ENCODE results near the gene HAX1. TPM values are rescaled to one million over a fixed set of nuclear protein-coding genes. Genes with fewer than 3 reads are reported as not detected.
"Not testable (repeated sequence)": the region's sequence is repeated elsewhere in the genome, so short reads cannot be mapped to it uniquely, and the experiment has no call there.

Gene HAX1
- total RNA-seq, 2 experiments from 2014 or later, result 177 to 225 TPM

- H3K27ac Mint-ChIP-seq; H3K4me3 Mint-ChIP-seq; H3K9me3 Mint-ChIP-seq (ENCODE audit: low read depth); POLR2A ChIA-PET; H3K36me3 Mint-ChIP-seq (ENCODE audit: low read depth); ATAC-seq; H3K27me3 Mint-ChIP-seq; intact Hi-C loops (cut with DNase I, micrococcal nuclease); DNase-seq: not testable (repeated sequence)
- CTCF ChIA-PET, result interaction anchor here (1.2 kb wide), 1 partner anchor 26 kb away, joined by 5 read pairs; no protein-coding TSS in a partner anchor
- H3K4me1 Mint-ChIP-seq, result peaks cover 24% of the 10 kb centered on the region
These were observed 36.7 kb downstream of the HAX1 start for GRCh38 chr1:154309136-154309535.

- H3K4me3 Mint-ChIP-seq; ATAC-seq; CTCF ChIA-PET; POLR2A ChIA-PET; H3K9me3 Mint-ChIP-seq (ENCODE audit: low read depth); H3K27ac Mint-ChIP-seq; H3K36me3 Mint-ChIP-seq (ENCODE audit: low read depth); DNase-seq; H3K27me3 Mint-ChIP-seq; intact Hi-C loops (cut with DNase I, micrococcal nuclease): not testable (repeated sequence)
- H3K4me1 Mint-ChIP-seq, result peaks cover 10% of the 10 kb centered on the region
These were observed 40.0 kb downstream of the HAX1 start for GRCh38 chr1:154312229-154313065.

GRCh38 chr1:154313066-154313356, 40.6 kb downstream of the HAX1 start:
- DNase-seq (no peak), ATAC-seq (no peak)
- intact Hi-C loops (cut with DNase I, micrococcal nuclease), result no loop called here
- ChIA-PET CTCF (no interaction called here), POLR2A (no interaction called here)
- Mint-ChIP-seq H3K4me3 (no peak overlapping the region), H3K27ac (no peak overlapping the region), H3K27me3 (no peaks in the 10 kb centered on the region), H3K9me3 (ENCODE audit: low read depth) (peaks cover 8% of the 10 kb centered on the region), H3K36me3 (ENCODE audit: low read depth) (peaks cover 1% of the 10 kb centered on the region), H3K4me1 (peaks cover 5% of the 10 kb centered on the region)

DNA sequence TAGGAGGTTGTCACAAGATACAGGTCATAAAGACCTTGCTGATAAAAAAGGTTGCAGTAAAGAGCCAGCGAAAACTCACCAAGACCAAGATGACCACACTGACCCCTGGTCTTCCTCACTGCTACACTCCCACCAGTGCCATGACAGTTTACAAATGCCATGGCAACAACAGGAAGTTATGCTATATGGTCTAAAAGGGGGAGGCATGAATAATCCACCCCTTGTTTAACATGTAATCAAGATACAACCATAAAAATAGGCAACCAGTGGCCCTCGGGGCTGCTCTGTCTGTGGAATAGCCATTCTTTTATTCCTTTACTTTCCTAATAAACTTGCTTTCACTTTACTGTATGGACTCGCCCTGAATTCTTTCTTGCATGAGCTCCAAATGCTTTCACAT, 41.8 kb downstream of the HAX1 start:
- H3K4me3 Mint-ChIP-seq; ATAC-seq; H3K27ac Mint-ChIP-seq; POLR2A ChIA-PET; H3K27me3 Mint-ChIP-seq; intact Hi-C loops (cut with DNase I, micrococcal nuclease); H3K36me3 Mint-ChIP-seq (ENCODE audit: low read depth); DNase-seq; H3K9me3 Mint-ChIP-seq (ENCODE audit: low read depth); H3K4me1 Mint-ChIP-seq: not testable (repeated sequence)
- CTCF ChIA-PET, result interaction anchor here (0.6 to 0.7 kb wide), 2 partner anchors 115 to 468 kb away, joined by 3 read pairs; no protein-coding TSS in a partner anchor

DNA sequence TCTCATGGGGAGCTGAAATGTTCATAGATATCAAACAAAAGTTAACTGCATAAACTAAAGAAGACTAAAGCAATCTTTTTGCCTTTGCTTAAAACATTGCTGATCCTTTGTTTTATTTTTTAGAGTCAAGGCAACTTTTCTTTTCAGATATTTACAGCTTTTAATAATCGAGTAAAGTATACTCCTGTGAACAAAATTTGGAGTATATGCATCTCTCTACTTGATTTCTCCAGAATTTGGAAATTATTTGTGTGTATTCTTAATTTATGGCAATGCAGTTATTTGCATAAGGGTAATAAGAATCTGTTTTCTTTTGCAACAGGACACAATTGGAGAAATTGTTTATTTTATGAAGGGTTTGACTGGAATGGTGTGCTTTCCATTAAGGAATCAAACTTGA, 44.3 kb downstream of the HAX1 start:
- H3K27me3 Mint-ChIP-seq, result no peaks in the 10 kb centered on the region
- ChIA-PET POLR2A (no interaction called here), CTCF (interaction anchor here (1.2 kb wide), 1 partner anchor 29 kb away, joined by 5 read pairs; no protein-coding TSS in a partner anchor)
- H3K4me3 Mint-ChIP-seq, result no peak overlapping the region
- intact Hi-C loops (cut with DNase I, micrococcal nuclease), result no loop called here
- peaks cover 1% of the 10 kb centered on the region for H3K36me3 Mint-ChIP-seq (ENCODE audit: low read depth)
- peaks cover 8% of the 10 kb centered on the region for H3K9me3 Mint-ChIP-seq (ENCODE audit: low read depth)
- ATAC-seq (no peak), DNase-seq (no peak)
- no peak overlapping the region for H3K27ac Mint-ChIP-seq
- no peaks in the 10 kb centered on the region for H3K4me1 Mint-ChIP-seq

- intact Hi-C loops (cut with DNase I, micrococcal nuclease), result no loop called here
- no peak overlapping the region for H3K4me3 Mint-ChIP-seq
- CTCF ChIA-PET, result interaction anchor here (0.7 to 1.4 kb wide), 6 partner anchors 9 to 228 kb away, joined by 3 to 6 read pairs (median 4); no protein-coding TSS in a partner anchor
- peaks cover 1% of the 10 kb centered on the region for H3K36me3 Mint-ChIP-seq (ENCODE audit: low read depth)
- H3K4me1 Mint-ChIP-seq, result no peaks in the 10 kb centered on the region
- H3K27ac Mint-ChIP-seq, result no peak overlapping the region
- ATAC-seq (no peak), DNase-seq (no peak)
- H3K9me3 Mint-ChIP-seq (ENCODE audit: low read depth), result peaks cover 8% of the 10 kb centered on the region
- POLR2A ChIA-PET, result no interaction called here
- no peaks in the 10 kb centered on the region for H3K27me3 Mint-ChIP-seq
These were observed 46.0 kb downstream of the HAX1 start for GRCh38 chr1:154318386-154318785.

DNA sequence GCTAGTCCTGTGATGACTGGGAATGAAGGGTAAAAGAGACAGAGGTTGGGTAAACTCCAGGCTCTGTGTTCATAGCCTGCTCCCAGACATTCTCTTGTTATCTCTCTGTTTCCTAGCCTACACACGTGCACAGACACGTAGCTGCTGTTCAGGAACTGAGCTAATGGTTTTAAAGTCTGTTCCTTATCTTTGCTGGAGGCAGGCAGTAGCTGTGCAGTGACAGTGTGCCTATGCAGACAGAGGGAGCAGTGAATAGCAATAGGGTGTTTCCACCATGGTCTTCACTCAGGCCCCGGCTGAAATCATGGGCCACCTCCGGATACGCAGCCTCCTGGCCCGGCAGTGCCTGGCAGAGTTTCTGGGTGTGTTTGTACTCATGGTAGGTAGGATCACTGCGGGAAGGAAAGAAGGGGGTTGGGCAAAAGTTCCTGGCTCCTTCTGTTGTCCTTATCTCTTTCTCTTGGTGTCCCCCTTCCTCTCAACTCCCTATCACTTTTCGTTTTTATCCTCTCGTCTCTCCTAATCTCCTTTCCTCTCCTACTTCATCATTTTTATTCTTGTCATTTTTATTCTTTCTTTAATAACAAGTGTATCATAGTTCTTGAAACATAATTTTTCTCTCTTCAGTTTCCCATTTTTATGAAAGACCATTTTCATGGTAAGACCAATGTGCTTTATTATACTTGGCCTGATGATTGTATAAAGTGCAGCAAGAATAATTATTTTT, 48.6 kb downstream of the HAX1 start, which contains the start of gene AQP10:
Gene AQP10 (plus strand): TSS at position 212 of the 727 bp plus-strand sequence. CDS start 63 bp downstream, at position 275.
- no peak for ATAC-seq
- intact Hi-C loops (cut with DNase I, micrococcal nuclease), result no loop called here

DNA sequence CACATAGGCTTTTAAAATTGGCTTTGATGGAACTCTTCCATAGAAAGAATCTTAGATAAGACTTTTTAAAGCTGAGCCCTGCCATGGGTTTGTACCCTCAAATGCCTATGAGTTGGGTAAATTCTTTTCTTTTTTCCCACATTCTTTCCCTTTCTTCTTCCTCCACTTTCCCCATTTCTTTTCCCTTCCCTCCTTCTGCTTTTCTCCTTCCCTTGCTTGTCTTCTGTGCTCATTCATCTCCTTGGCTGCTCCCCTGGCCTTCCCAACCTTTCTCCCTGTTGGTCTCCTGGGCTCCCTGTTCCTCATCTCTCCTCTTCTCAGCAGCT, 49.1 kb downstream of the HAX1 start:
- H3K27me3 Mint-ChIP-seq; CTCF ChIA-PET; DNase-seq; ATAC-seq; intact Hi-C loops (cut with DNase I, micrococcal nuclease); H3K4me3 Mint-ChIP-seq; H3K27ac Mint-ChIP-seq; H3K9me3 Mint-ChIP-seq (ENCODE audit: low read depth); H3K36me3 Mint-ChIP-seq (ENCODE audit: low read depth): not testable (repeated sequence)
- POLR2A ChIA-PET, result interaction anchor here (0.8 kb wide), 1 partner anchor 77 kb away, joined by 4 read pairs; no protein-coding TSS in a partner anchor
- H3K4me1 Mint-ChIP-seq, result peaks cover 10% of the 10 kb centered on the region

More for the DNA sequence above, 48.6 kb downstream of the HAX1 start, which contains the start of gene AQP10:
- ChIA-PET POLR2A (interaction anchor here (0.8 kb wide), 1 partner anchor 78 kb away, joined by 4 read pairs; no protein-coding TSS in a partner anchor), CTCF (no interaction called here)
- Mint-ChIP-seq H3K27me3 (no peaks in the 10 kb centered on the region), H3K36me3 (ENCODE audit: low read depth) (peaks cover 1% of the 10 kb centered on the region), H3K4me3 (no peak within 1 kb of the TSS), H3K9me3 (ENCODE audit: low read depth) (peaks cover 8% of the 10 kb centered on the region), H3K4me1 (peaks cover 5% of the 10 kb centered on the region), H3K27ac (no peak within 1 kb of the TSS)
- DNase-seq, result no peak

GRCh38 chr1:154323493-154323892, 51.1 kb downstream of the HAX1 start:
- DNase-seq (no peak), ATAC-seq (no peak)
- H3K4me1 Mint-ChIP-seq, result peaks cover 28% of the 10 kb centered on the region
- CTCF ChIA-PET, result interaction anchor here (0.6 to 5.9 kb wide), 8 partner anchors 11 to 357 kb away, joined by 3 to 99 read pairs (median 4); no protein-coding TSS in a partner anchor
- intact Hi-C loops (cut with DNase I, micrococcal nuclease), result no loop called here
- no peaks in the 10 kb centered on the region for H3K9me3 Mint-ChIP-seq (ENCODE audit: low read depth)
- H3K4me3 Mint-ChIP-seq, result no peak overlapping the region
- H3K27me3 Mint-ChIP-seq, result no peaks in the 10 kb centered on the region
- no peaks in the 10 kb centered on the region for H3K36me3 Mint-ChIP-seq (ENCODE audit: low read depth)
- no peak overlapping the region for H3K27ac Mint-ChIP-seq
- POLR2A ChIA-PET, result no interaction called here

DNA sequence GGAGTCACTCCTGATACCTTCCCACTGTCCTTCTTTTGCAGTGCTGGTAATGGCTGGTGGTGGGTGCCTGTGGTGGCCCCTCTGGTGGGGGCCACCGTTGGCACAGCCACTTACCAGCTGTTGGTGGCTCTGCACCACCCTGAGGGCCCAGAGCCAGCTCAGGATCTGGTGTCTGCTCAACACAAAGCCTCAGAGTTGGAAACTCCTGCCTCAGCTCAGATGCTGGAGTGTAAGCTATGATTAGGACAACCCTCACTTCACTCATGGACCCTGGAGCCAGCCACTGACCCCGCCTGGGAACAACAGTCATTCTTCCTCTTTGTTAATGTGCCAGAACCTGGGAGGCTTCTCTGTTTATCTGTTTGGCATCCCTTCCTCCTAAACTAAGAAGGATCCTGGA, 51.8 kb downstream of the HAX1 start:
- intact Hi-C loops (cut with DNase I, micrococcal nuclease), result loop anchor here in 1 of 2 experiments (1.0 to 2.0 kb wide), 6 partner anchors 11 to 677 kb away; partner anchors contain the start of gene ILF2
- Mint-ChIP-seq H3K4me1 (peaks cover 32% of the 10 kb centered on the region), H3K4me3 (peak overlapping the region; percentile 99), H3K27me3 (no peaks in the 10 kb centered on the region), H3K27ac (peak overlapping the region; percentile 19), H3K9me3 (ENCODE audit: low read depth) (no peaks in the 10 kb centered on the region), H3K36me3 (ENCODE audit: low read depth) (peaks cover under 1% of the 10 kb centered on the region)
- ChIA-PET POLR2A (interaction anchor here (1.4 kb wide), 1 partner anchor 11 kb away, joined by 6 read pairs; no protein-coding TSS in a partner anchor), CTCF (interaction anchor here (0.6 to 5.9 kb wide), 11 partner anchors 10 to 357 kb away, joined by 3 to 99 read pairs (median 4); no protein-coding TSS in a partner anchor)
- DNase-seq, result no peak
- ATAC-seq, result no peak
